ENCODE results near the gene CFAP44. TPM values are rescaled to one million over a fixed set of nuclear protein-coding genes. Genes with fewer than 3 reads are reported as not detected.

Gene CFAP44
- total RNA-seq, 4 donors from 2014 or later = 12.4 to 47.0 (median 17.2) TPM

GRCh38 chr3:113405180-113405579, 36.1 kb downstream of the CFAP44 start:
- Histone ChIP-seq H3K9me3 (no peaks in the 10 kb centered on the region), H3K4me3 (no peak overlapping the region), H3K36me3 (peaks cover 0 to 13% (median 0%) of the 10 kb centered on the region in 3 donors), H3K27ac (no peak overlapping the region), H3K4me1 (no peaks in the 10 kb centered on the region), H3K27me3 (no peaks in the 10 kb centered on the region)
- TF ChIP-seq CTCF (IDR thresholded peaks at IDR 0.05) (no peak), POLR2A (IDR thresholded peaks at IDR 0.05) (no peak)
- DNase-seq = no peak

- no peaks in the 10 kb centered on the region for H3K9me3 ChIP-seq
- no peak for DNase-seq
- H3K27me3 ChIP-seq = no peaks in the 10 kb centered on the region
- H3K27ac ChIP-seq = no peak overlapping the region
- no peak overlapping the region for H3K4me3 ChIP-seq
- H3K4me1 ChIP-seq = no peaks in the 10 kb centered on the region
- TF ChIP-seq POLR2A (IDR thresholded peaks at IDR 0.05) = no peak
- TF ChIP-seq CTCF (IDR thresholded peaks at IDR 0.05) = no peak
- peaks cover 0 to 15% (median 0%) of the 10 kb centered on the region in 3 donors for H3K36me3 ChIP-seq
Measured at GRCh38 chr3:113404637-113405036, 36.7 kb downstream of the CFAP44 start.

Small RNA genes within 50 kb of the gene (small RNA-seq; reads per million reads assigned to genes)
- gene MIR8076 = 0 reads per million in 2 donors

Other genes with a start within 250 kb of the CFAP44 start
- gene BOC, start 229.9 kb downstream of the CFAP44 start, total RNA-seq = 10 to 100 TPM in 3 of 4 donors, 1 to 10 TPM in 1; 4.2 to 31.4 (median 13.2) TPM
- 10 to 100 TPM; 15.2 to 39.6 (median 20.6) TPM for gene SPICE1, start 73.7 kb upstream of the CFAP44 start, total RNA-seq
- gene SIDT1, start 91.1 kb upstream of the CFAP44 start, total RNA-seq = 100 to 1,000 TPM in 2 of 4 donors, 10 to 100 TPM in 2; 62.5 to 116 (median 91.6) TPM

Measured in Peyer's patch (tissue), 4 donors.